ENCODE data around the gene STXBP6.
"Not testable (repeated sequence)": the region's sequence is repeated elsewhere in the genome, so short reads cannot be mapped to it uniquely, and the experiment has no call there.

STXBP6 gene

GRCh38 chr14:24790196-24790595 lies 259.8 kb downstream of the STXBP6 start:
- DNase-seq: no peak

GRCh38 chr14:24789378-24789884 lies 260.5 kb downstream of the STXBP6 start:
- DNase-seq: peak in 1 of 2 donors; percentile 46

GRCh38 chr14:24785698-24786097 lies 264.2 kb downstream of the STXBP6 start:
- DNase-seq: no peak

DNA sequence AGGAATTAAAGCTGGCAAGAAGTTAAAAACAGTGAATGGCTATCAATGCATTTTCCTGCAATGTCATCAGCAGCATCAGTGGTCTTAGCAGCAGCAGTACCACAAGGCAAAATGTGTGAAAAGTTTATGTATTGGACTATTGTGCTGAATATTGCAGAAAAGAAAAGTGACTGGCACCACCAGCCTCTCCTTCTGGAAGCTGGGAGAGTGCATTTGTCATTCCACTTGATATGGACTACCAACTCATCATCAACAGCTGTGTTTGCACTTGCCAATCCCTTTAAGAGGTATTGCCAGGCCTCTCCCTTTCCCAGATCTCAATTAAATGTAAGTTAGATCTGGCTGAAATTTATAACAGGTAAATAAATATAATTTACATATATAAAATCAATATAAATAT lies 265.0 kb downstream of the STXBP6 start:
- no peak for DNase-seq

DNA sequence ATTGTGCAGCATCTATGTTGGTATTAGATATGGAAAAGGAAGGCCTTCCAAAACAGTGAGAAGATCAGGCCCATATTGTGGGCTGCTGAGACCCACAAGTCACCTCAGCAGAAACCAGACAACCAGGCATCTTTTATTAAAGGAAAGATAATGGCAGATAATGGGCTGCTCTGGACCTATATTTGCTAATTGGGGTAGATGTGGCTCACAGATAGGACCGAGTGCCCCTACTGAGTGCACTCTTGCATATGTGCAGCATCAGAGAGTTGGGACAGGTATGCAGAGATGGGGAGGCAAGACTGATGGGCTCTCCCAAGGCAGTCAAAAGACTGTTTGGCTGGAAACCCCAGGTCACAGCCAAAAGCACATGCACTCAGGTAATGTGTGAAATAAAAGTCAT lies 266.2 kb downstream of the STXBP6 start:
- no peak for DNase-seq

- no peak for DNase-seq
These were observed 269.7 kb downstream of the STXBP6 start for GRCh38 chr14:24780281-24780680.

- DNase-seq: no peak
These were observed 272.3 kb downstream of the STXBP6 start for GRCh38 chr14:24777678-24778077.

DNA sequence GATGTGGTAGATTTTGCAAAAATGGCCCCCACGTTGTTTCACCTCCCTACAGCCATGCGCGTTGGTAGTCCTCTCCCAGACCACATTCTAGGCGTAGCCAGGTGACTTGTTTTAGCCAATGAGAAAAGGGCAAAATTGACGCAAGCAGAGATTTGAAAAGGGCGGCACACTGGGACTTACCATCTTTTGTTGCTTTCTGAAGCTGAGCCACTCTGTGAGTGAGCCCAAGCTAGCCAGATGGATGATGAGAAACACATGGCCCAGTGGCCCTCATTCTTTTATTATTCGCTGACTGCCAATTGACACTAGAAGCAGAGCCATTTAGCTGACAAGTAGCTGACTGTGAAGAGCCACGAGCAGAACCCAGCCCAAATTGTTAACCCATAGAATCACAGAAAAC lies 274.0 kb downstream of the STXBP6 start:
- no peak for DNase-seq

DNA sequence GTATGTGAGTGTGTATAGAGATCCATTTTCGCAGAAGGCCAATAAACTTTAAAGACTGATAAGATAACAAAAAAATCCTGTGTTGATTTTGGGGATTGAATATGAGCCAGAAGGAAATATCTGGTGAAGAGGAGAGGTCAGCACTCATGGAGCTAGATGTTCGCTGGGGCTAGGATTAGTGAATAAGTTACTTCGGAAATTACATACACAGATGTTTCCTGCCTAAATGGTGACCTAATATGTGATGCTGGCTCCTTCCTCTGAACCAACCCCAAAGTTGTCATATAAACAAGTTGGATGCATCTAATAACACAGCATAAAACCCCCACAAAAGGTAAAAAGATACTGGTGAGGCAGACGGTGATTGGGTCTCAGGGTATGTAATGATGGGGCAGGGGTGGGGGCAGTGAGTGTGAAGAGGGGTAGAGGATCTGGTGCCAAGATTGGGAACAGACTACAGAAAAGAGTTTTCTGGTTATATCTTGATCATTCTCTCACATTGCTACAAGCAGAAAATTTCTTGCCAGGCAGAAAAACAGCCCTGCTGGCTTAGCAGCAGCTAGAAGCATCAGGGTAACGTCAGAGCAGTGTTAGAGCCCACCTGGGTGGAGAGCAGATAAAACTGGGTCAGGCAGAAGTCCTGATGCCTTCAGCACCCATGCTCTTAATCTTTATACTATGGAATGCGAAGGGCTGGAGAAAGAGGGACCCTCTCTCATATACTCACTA lies 275.6 kb downstream of the STXBP6 start:
- no peak for DNase-seq

DNA sequence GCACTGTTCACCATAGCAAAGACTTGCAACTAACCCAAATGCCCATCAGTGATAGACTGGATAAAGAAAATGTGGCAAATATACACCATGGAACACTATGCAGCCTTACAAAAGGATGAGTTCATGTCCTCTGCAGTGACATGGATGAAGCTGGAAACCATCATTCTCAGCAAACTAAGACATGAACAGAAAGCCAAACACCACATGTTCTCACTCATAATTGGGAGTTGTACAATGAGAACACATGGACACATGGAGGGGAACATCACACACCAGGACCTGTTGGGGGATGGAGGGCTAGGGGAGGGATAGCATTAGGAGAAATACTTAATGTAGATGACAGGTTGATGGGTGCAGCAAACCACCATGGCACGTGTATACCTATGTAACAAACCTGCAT lies 276.4 kb downstream of the STXBP6 start:
- DNase-seq: not testable (repeated sequence)

- DNase-seq: no peak
These were observed 283.5 kb downstream of the STXBP6 start for GRCh38 chr14:24766434-24766833.

DNA sequence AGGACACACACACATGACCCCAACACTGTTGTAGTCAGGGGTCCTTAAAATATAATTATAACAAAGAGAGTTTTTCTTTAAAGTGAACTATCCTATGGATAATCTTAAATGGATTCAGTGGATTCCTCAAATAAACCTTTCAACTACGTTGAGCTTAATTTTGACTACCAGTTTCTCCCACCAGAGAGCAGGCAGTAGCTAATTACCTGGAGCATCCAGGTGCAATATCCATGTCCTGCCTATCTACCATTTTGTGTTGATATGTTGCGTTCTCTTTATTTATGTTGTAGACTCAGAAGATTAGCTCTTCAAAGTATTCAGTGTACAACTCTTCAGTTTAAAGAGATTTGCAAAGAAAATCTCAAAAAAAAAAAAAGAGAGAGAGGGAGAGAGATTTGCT lies 288.8 kb downstream of the STXBP6 start:
- DNase-seq: no peak
